ENCODE results near the gene C7orf33.

The C7orf33 gene

DNA sequence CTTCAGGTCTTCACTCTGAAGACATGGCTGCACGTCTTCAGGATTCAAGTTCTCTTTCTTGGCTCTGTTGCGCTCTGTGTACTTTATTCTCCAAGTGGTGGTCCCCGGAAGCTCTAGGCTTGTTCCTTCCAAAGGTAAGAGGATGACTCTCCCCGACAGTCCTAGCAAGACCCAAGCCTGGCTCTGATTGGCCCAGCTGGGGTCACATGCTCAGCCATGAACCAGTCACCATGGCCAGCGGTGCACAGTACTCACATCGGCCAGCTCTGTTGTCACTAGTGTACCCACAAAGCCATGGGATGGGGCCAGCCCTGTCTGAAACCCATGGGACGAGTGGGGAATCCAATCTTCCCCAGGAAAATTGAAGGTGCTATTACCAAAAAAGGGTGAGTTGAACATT is 5.2 kb upstream of the C7orf33 start:
- TF ChIP-seq POLR2AphosphoS5 (IDR thresholded peaks at IDR 0.05; ENCODE audit: low read depth, low read length) (no peak), SIN3A (IDR thresholded peaks at IDR 0.05; ENCODE audit: borderline replicate concordance, insufficient read depth, low read length) (no peak), FOXP2 (optimal IDR thresholded peaks at IDR 0.05; ENCODE audit: borderline replicate concordance, extremely low read depth, extremely low read length, insufficient read depth) (no peak), REST (IDR thresholded peaks at IDR 0.05; ENCODE audit: insufficient read depth in 1 of 2, low read depth in 2 of 2, low read length in 2 of 2) (no peak), TAF1 (IDR thresholded peaks at IDR 0.05; ENCODE audit: borderline replicate concordance, insufficient read depth, low read length) (no peak)

- TF ChIP-seq REST (IDR thresholded peaks at IDR 0.05; ENCODE audit: insufficient read depth in 1 of 2, low read depth in 2 of 2, low read length in 2 of 2) = no peak
- TF ChIP-seq POLR2AphosphoS5 (IDR thresholded peaks at IDR 0.05; ENCODE audit: low read depth, low read length) = no peak
- no peak for TF ChIP-seq TAF1 (IDR thresholded peaks at IDR 0.05; ENCODE audit: borderline replicate concordance, insufficient read depth, low read length)
- no peak for TF ChIP-seq SIN3A (IDR thresholded peaks at IDR 0.05; ENCODE audit: borderline replicate concordance, insufficient read depth, low read length)
- no peak for TF ChIP-seq FOXP2 (optimal IDR thresholded peaks at IDR 0.05; ENCODE audit: borderline replicate concordance, extremely low read depth, extremely low read length, insufficient read depth)
Measured at GRCh38 chr7:148587076-148587475, 3.5 kb upstream of the C7orf33 start.

DNA sequence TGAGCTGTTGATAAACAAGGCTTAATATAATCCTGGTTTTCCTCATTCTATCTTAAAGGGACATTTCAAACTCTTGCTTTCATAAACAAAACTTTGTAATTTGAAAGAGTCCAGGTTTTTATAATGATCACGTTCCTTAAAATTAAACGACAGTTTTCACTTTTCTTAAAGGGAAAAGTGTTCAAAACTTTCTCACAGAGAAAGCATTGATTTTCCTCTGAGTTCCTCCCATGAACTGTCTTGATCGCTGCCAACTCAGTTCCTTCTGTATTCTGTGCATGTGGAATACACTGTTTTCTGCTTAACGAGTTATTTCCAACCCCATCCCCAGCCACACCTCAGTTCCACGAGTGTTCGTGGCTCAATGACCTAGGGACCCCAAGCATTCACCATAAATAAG is 2.4 kb upstream of the C7orf33 start:
- TF ChIP-seq POLR2AphosphoS5 (IDR thresholded peaks at IDR 0.05; ENCODE audit: low read depth, low read length) (no peak), TAF1 (IDR thresholded peaks at IDR 0.05; ENCODE audit: borderline replicate concordance, insufficient read depth, low read length) (no peak), REST (IDR thresholded peaks at IDR 0.05; ENCODE audit: insufficient read depth in 1 of 2, low read depth in 2 of 2, low read length in 2 of 2) (no peak), SIN3A (IDR thresholded peaks at IDR 0.05; ENCODE audit: borderline replicate concordance, insufficient read depth, low read length) (no peak), FOXP2 (optimal IDR thresholded peaks at IDR 0.05; ENCODE audit: borderline replicate concordance, extremely low read depth, extremely low read length, insufficient read depth) (no peak)

- TF ChIP-seq FOXP2 (optimal IDR thresholded peaks at IDR 0.05; ENCODE audit: borderline replicate concordance, extremely low read depth, extremely low read length, insufficient read depth) (no peak), TAF1 (IDR thresholded peaks at IDR 0.05; ENCODE audit: borderline replicate concordance, insufficient read depth, low read length) (no peak), REST (IDR thresholded peaks at IDR 0.05; ENCODE audit: insufficient read depth in 1 of 2, low read depth in 2 of 2, low read length in 2 of 2) (no peak), POLR2AphosphoS5 (IDR thresholded peaks at IDR 0.05; ENCODE audit: low read depth, low read length) (no peak)
Measured at GRCh38 chr7:148588670-148589131, 1.9 kb upstream of the C7orf33 start.

GRCh38 chr7:148589640-148590039 is 926 bp upstream of the C7orf33 start:
- TF ChIP-seq REST (IDR thresholded peaks at IDR 0.05; ENCODE audit: insufficient read depth in 1 of 2, low read depth in 2 of 2, low read length in 2 of 2) (no peak), FOXP2 (optimal IDR thresholded peaks at IDR 0.05; ENCODE audit: borderline replicate concordance, extremely low read depth, extremely low read length, insufficient read depth) (no peak), TAF1 (IDR thresholded peaks at IDR 0.05; ENCODE audit: borderline replicate concordance, insufficient read depth, low read length) (no peak), SIN3A (IDR thresholded peaks at IDR 0.05; ENCODE audit: borderline replicate concordance, insufficient read depth, low read length) (no peak), POLR2AphosphoS5 (IDR thresholded peaks at IDR 0.05; ENCODE audit: low read depth, low read length) (no peak)
